ENCODE measurements around the gene AJAP1.

Gene AJAP1

DNA sequence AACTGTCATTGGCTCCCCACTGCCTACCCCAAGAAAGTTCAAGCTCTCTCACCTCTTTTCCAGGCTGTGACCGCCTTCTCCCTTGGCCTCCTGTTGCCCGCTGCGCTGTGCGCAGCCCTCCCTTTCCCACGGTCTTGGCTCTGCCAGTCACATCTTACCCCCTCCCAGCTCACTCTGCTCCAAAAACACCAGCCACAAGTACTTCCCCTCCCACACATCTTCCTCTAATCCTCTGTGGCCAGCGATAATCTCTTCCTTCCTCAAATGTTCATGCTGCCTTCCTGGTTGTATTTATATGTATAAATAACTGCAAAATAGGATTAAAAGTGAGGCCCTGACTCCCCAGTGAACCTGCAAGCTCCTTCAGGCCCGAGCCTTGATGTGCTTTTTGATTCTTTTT is 81.8 kb downstream of the AJAP1 start:
- no peak overlapping the region for H3K4me3 ChIP-seq (replicated peaks; ENCODE audit: low read depth, low read length)
- TF ChIP-seq, protein P1, sequence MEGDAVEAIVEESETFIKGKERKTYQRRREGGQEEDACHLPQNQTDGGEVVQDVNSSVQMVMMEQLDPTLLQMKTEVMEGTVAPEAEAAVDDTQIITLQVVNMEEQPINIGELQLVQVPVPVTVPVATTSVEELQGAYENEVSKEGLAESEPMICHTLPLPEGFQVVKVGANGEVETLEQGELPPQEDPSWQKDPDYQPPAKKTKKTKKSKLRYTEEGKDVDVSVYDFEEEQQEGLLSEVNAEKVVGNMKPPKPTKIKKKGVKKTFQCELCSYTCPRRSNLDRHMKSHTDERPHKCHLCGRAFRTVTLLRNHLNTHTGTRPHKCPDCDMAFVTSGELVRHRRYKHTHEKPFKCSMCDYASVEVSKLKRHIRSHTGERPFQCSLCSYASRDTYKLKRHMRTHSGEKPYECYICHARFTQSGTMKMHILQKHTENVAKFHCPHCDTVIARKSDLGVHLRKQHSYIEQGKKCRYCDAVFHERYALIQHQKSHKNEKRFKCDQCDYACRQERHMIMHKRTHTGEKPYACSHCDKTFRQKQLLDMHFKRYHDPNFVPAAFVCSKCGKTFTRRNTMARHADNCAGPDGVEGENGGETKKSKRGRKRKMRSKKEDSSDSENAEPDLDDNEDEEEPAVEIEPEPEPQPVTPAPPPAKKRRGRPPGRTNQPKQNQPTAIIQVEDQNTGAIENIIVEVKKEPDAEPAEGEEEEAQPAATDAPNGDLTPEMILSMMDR (IDR thresholded peaks at IDR 0.05; ENCODE audit: low read length, missing control alignments), result no peak
- DNase-seq (ENCODE audit: low read depth), result no peak

DNA sequence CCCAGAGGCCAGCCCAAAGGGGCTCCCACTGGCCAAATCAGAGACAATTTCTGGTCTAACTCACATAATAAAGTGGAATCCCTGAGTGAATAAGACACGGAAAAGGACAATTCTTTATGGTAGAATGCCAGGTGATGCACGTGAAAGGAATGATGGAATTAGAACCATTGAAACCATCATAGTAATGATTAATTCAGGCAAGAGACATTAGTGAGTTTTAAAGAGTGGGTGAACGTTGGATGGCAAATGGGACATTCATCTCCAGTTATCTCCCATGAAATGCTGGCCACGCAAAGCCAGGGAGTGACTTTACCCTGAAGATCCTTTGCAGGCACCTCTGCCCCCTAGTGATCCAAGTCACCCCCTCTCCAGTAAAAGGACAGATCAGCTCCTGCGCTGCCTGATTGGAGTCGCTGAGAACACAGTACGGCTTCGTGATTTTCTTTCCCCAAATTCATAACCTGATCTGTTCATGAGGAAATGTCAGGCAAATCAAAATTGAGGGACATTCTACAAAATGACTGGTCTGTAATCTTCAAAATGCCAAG is 87.5 kb downstream of the AJAP1 start:
- TF ChIP-seq, protein P1 (IDR thresholded peaks at IDR 0.05; ENCODE audit: low read length, missing control alignments), result no peak
- DNase-seq (ENCODE audit: low read depth), result no peak
- no peak overlapping the region for H3K4me3 ChIP-seq (replicated peaks; ENCODE audit: low read depth, low read length)

DNA sequence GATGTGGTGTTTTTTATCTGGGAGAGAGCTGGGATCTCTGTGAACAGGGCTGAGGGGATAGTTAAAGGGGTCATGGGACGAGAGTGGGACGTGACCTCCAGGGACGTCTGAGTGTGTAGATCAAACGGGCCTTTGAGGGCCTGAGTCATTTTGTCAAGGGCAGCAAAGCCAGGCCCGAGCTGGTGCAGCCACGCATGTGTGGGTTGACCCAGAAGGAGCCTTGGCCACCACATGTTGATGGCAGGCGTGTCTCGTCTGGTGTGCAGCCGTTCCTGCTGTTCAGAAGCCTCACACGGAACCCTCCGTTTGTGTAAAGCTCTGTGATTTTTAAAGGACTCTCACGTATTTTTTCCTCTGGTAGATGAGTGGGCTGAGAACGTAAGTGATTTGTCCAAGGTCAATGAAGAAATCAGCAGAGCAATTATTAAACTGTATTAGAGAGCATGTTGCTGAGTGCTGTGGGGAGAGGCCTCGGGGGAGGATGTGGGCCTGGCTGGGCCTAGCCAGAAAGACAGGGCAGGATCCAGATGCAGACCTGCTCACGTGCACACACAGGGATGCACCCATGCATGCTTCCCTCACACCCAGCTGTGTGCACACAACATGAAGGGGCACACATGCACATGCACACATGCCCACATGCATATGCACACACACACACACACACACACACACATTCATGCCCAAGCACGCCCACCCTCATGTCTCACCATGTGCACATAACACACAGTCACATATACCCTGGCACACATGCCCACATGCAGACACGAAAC is 89.8 kb downstream of the AJAP1 start:
- DNase-seq (ENCODE audit: low read depth), result no peak
- TF ChIP-seq, protein P1 (IDR thresholded peaks at IDR 0.05; ENCODE audit: low read length, missing control alignments), result no peak
- no peak overlapping the region for H3K4me3 ChIP-seq (replicated peaks; ENCODE audit: low read depth, low read length)

DNA sequence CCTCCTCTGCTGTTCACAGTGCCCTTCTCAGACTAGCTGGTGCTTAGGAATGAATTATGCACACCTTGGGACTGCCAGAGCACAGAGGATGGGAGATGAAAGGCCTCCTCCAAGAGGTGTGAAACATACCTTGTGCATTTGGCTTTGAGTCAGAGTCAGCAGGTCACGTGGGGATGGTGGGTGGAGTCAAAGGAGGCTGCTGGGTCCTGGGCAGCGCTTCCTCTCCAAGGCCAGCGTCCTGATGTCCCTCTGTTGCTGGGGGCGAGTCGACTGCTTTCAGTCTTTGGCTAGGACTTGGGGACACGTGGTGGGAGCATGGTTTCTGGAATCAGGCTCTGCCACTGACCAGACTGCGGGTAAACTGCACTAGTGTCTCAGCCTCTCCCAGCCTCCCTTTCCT is 91.2 kb downstream of the AJAP1 start:
- no peak for DNase-seq (ENCODE audit: low read depth)
- TF ChIP-seq, protein P1 (IDR thresholded peaks at IDR 0.05; ENCODE audit: low read length, missing control alignments), result no peak
- H3K4me3 ChIP-seq (replicated peaks; ENCODE audit: low read depth, low read length), result no peak overlapping the region

DNA sequence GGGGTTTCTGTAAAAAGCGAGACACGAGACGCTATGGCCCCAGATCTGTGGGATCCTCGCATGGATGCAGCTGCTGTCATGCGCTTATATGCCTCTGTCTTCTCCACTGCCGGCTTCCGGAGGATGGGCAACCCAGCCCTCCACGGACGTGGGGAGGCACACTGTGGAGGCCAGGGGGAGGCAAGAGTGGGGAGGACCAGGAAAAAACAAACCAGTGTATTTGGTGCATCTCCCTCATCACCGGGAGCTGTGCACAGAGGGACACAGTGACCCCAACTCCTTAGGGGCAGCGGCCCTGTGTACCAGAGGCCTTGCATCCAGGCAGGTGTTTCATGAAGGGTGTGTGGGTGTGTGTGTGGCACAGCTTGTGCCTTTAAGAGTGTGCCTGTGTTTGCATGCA is 95.0 kb downstream of the AJAP1 start:
- no peak for DNase-seq (ENCODE audit: low read depth)
- no peak overlapping the region for H3K4me3 ChIP-seq (replicated peaks; ENCODE audit: low read depth, low read length)
- TF ChIP-seq, protein P1 (IDR thresholded peaks at IDR 0.05; ENCODE audit: low read length, missing control alignments), result no peak

DNA sequence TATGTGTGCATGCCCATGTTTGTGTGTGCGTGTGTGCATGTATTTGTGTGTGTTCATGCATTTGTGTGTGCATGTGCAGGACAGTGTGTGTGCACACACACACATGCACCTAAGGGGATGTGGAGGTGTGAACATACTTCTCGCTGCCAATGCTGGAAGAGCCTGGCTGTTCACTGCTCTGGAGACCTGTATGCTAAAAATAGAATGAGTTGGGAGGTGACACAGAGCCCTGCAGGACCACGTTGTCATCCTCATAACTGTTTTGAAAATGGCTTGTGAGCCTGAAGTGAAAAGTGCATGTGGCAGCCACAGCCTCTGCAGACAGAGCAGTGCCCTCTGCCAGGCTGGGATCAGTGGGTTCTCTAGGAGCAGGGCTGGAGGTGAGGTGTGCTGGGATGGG is 95.8 kb downstream of the AJAP1 start:
- DNase-seq (ENCODE audit: low read depth), result no peak
- TF ChIP-seq, protein P1 (IDR thresholded peaks at IDR 0.05; ENCODE audit: low read length, missing control alignments), result no peak
- H3K4me3 ChIP-seq (replicated peaks; ENCODE audit: low read depth, low read length), result no peak overlapping the region

DNA sequence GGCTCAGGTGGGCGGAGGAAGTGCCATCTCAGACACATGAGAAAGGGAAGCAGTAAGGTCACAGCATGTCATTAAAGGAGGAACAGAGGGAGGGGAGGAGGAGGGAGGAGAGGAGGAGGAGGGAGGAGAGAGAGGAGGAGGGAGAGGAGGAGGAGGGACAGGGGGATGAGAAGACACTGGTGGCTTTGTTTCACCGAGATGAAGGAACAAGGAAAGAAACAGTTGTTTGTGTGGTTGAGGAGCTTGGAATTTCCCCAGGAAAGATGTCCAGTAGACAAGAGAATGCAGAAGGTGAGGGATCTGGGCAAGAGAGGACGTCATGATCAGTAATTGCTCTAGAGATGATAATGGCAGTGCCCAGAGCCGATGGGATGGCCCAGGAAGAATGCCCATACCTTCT is 97.7 kb downstream of the AJAP1 start:
- TF ChIP-seq, protein P1 (IDR thresholded peaks at IDR 0.05; ENCODE audit: low read length, missing control alignments), result no peak
- DNase-seq (ENCODE audit: low read depth), result no peak
- no peak overlapping the region for H3K4me3 ChIP-seq (replicated peaks; ENCODE audit: low read depth, low read length)

All from fibroblast of pulmonary artery (primary cell).